HG02938 (cell line): ENCODE results near the gene RBM33.

Source experiments
- ATAC-seq: cut with Tn5 transposase; IDR thresholded peaks from one replicate; pipeline ENCODE4 v1.9.1; 2021; ENCODE audit warnings: mild to moderate bottlenecking, moderate library complexity; ENCODE audit not compliant: unreplicated experiment

Gene RBM33

GRCh38 chr7:155791214-155791737 is 146.8 kb downstream of the RBM33 start:
- ATAC-seq: no peak

DNA sequence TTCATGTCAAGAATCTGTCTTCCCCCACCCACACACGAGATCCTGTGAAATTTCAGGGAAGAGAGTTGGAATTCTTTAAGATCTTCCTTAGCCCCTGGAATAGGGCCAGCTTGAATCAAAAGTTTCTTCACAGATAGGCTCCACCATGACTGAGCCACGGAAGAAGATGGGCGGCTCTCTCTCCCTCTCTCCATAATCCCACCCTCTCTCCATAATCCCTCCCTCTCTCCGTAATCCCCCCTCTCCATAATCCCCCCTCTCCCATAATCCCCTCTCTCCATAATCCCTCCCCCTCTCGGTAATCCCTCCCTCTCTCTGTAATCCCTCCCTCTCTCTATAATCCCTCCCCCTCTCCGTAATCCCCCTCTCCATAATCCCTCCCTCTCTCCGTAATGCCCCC is 147.4 kb downstream of the RBM33 start:
- ATAC-seq: no peak

DNA sequence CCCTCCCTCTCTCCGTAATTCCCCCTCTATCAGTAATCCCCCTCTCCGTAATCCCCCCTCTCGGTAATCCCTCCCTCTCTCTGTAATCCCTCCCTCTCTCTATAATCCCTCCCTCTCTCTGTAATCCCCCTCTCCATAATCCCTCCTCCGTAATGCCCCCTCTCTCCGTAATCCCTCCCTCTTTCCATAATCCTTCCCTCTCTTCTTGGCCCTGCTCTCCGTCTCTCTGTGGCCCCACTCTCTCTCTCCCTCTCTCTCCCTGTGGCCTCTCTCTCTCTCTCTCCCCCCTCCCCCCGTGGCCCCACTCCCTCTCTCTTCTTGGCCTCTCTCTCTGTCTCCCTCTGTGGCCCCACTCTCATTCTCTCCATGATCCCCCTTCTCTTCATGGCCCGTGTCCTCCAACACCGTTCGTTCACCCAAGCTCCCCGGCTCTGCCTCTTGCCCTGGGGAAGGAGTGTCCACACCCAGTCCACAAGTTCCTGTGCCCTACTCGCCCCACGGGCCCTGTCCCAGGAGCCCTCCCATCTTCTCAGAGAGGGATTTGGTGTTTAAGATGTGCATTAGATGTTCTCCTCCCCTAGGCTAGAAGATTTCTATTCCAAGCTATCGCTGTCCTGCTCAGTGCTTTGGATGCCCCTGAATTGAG is 148.0 kb downstream of the RBM33 start:
- ATAC-seq: no peak

GRCh38 chr7:155792999-155793560 is 148.6 kb downstream of the RBM33 start:
- ATAC-seq: no peak

DNA sequence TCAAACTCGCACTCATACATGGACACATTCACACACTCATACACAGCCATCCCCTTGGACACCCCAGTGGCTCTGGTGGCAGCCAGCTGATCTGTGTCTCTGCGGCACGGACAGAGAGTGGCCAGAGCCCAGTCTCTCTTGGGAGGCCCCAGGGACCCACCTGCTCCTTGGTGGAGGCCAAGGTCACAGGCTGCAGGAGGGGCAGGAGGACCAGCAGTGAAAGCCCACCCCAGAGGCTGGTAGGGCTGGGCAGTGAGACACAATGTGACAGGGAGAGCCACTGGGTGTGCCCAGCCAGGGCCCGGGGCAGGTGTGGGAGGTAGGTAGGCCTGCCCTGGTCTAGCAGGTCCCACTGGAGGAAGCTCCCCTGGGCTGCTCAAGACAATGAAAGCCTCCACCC is 149.3 kb downstream of the RBM33 start:
- ATAC-seq: no peak

GRCh38 chr7:155794196-155794595 is 149.7 kb downstream of the RBM33 start:
- no peak for ATAC-seq

DNA sequence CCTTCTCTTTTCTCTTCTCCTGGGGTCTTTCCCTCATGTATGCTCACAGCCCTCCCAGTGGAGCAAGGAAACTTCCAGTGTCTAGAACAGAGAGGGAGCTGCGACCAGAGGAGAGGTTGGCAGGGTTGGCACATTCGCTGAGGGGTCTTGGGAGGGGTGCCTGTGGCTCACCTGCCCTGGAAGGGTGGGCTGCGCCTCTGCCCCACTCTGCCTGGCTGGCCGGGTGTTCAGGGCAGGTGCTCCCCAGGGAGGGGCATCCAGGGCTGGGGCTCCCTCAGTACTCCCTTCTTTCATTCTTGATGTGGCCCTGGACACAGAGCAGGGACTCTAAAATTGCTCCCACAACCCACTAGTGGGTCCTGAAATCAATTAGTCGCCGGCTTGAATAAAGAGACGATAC is 150.9 kb downstream of the RBM33 start:
- ATAC-seq: no peak

- no peak for ATAC-seq
Measured at GRCh38 chr7:155795951-155796350, 151.5 kb downstream of the RBM33 start.

DNA sequence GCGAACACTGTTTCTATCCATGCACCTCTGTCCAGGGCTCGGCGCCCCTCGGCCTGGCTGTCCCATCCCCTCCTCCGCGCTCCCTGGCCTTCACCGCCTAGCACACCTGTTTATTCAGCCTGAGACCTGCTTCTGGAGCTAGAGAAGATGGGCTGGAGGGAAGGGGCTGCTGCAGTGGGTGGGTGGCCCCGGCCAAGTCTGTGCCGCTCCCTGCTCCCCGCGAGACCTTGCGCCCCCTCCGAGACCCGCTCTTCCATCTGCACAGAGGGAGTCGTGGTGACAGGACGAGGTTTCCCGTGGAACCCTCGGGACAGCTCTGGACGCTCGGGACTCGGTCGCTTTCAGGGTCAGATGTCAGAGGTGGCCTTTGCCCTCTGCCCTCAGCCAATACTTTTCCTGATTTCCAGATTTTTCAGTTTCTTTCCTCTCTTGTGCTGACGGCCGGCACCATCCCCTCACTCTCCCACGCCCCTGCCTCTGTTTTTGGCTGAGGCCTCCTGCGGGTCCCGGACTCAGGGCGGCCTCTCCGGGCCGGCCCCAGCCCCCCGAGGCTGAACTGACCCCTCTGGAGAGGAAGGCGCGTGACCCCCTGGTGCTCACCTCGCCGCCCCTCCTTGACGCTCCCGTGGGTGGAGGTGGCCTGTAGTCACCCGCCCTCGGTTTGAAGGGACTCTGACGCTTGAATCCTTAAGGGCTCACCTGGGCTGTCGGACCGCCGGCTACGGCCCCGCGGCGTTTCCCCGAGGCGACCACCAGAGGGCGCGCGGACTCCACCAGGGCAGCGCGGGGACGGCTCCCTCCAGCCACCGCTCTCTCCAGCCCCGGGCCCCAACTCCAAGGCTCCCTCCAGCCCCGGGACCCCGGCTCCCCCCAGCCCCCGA is 152.2 kb downstream of the RBM33 start:
- no peak for ATAC-seq

- ATAC-seq: no peak
Measured at GRCh38 chr7:155797262-155798250, 153.1 kb downstream of the RBM33 start.

DNA sequence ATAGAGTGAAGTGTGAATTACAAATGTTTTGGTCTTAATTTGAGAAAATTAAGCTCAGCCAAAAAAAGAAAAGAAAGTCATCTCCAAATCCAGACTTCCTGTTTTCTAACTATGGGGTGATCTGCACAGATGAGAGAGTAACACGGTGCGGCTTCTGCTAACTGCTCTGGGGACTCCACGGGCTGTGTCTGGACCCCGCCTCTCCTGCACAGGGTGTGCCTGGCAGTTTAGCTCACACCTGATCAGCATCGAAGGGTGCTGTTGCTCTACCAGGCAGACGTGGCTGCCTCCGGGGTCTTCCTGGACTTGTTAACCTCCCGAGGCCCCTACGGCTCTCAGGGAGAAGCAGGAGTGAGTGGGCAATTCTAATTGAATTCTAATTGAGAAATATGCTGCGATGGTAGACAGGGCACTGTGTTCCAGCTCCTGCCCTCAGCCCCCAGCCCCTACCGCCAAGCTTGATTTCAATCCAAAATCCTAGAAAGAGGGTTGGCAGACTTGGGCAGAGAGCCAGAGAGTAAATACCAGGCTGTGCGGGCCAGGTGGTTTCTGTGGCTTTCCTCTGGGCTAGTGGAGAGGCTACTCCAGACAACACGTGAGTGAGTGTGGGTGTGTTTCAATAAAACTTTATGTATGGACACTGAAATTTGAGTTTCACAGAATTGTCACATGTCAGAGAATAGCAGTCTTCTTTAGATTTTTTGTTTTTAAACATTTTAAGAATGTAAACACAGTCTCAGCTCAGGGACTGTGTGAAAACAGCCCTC is 154.4 kb downstream of the RBM33 start:
- ATAC-seq: no peak

DNA sequence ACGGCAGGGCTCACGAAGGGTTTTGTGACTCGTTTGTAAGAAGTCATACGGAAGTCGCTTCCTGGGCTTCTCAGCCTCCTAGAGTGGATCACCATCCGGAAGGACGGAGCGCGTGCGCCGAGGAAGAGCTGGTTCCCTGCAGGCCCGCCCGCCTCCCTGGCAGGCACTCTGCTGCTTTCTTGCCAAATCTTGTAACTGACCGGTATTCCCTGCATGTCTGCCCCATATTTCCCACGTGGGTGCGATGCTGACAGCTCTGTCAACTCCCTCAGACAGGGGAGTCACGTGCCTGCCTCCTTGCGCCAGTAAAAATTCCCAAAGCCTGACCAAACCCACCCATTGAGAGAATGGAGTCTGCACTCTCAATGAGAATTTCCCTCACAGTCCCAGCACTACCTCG is 155.1 kb downstream of the RBM33 start:
- ATAC-seq: no peak

DNA sequence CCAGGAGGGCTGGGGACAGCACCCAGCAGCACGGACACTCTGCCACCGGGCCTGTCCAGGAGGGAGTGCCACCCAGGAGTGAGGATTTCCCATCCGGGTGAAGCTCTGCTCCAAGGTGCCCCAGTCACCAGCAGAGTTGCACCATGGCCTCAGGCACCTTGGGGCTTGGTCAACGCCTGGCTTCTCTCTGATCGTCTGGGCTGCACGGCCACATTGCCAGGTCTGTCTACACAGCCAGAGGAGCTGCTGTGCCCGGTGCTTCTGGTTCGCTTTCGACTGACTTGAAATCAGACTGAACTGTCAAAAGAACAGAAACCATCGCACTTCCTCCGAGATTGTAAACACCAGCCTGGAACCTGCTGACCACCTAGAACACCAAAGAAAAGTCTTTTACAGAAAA is 155.8 kb downstream of the RBM33 start:
- no peak for ATAC-seq

DNA sequence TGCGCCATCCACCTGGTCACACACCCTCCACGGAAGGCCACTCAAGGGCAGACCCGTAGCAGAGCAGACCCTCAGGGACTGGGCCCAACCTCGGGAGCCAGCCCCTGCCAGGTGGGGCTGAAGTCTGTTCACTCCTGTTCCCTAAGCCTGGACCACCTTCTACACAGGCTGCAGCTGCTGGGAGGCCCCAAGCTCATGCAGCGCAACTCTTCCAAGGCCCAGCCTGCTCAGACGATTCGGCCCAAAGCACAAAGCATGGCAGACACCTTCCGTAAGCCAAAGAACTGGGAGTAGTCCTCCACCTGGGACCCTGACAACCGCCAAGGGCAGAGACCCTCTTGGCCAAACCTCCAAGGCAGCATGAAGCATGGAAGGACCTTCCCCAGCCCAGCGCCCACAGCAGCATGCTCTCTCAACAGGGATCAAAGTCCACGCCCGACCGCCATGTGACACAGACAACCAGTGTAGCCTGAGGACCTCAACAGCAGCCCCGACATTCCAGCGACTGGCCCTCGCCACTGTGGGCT is 156.3 kb downstream of the RBM33 start:
- ATAC-seq: no peak

GRCh38 chr7:155802291-155802690 is 157.8 kb downstream of the RBM33 start:
- no peak for ATAC-seq

GRCh38 chr7:155802906-155803417 is 158.5 kb downstream of the RBM33 start:
- no peak for ATAC-seq

- ATAC-seq: no peak
Measured at GRCh38 chr7:155803418-155804376, 159.2 kb downstream of the RBM33 start.

GRCh38 chr7:155804431-155804831 is 160.0 kb downstream of the RBM33 start:
- ATAC-seq: no peak
